Effector memory CD8-positive, alpha-beta T cell (primary cell): ENCODE results near the gene SERPINA4.

Experiments
- ATAC-seq: fragments of 150-1000 bp; cut with Tn5 transposase; replicated peaks from 2 replicates; pipeline ENCODE4 v1.10.0; 2021; ENCODE audit warnings: mild to moderate bottlenecking, moderate library complexity
- DNase-seq, 3 experiments: peaks; one replicate each; pipeline ENCODE4 v3.0.0; 2021
- H3K27ac Mint-ChIP-seq, 2 donors: one replicate each; pipeline ENCODE4 v1.8.0; 2022; ENCODE audit warnings: mild to moderate bottlenecking in 2 of 2, mixed read lengths in 2 of 2, moderate library complexity in 2 of 2
- H3K27me3 Mint-ChIP-seq, 2 donors: one replicate each; pipeline ENCODE4 v1.8.0; 2022; ENCODE audit warnings: mixed read lengths in 2 of 2
- H3K36me3 Mint-ChIP-seq: one replicate; pipeline ENCODE4 v1.8.0; 2022; ENCODE audit warnings: mild to moderate bottlenecking, moderate library complexity, mixed read lengths; ENCODE audit not compliant: insufficient read depth
- H3K4me1 Mint-ChIP-seq, 2 donors: one replicate each; pipeline ENCODE4 v1.8.0; 2022; ENCODE audit warnings: low read depth in 2 of 2, mixed read lengths in 2 of 2
- H3K4me3 Mint-ChIP-seq, 2 donors: one replicate each; pipeline ENCODE4 v1.8.0; 2022; ENCODE audit warnings: mild to moderate bottlenecking in 2 of 2, mixed read lengths in 2 of 2, moderate library complexity in 2 of 2
- H3K9me3 Mint-ChIP-seq, 2 donors: one replicate each; pipeline ENCODE4 v1.8.0; 2022; ENCODE audit warnings: mixed read lengths in 2 of 2

The SERPINA4 gene

DNA sequence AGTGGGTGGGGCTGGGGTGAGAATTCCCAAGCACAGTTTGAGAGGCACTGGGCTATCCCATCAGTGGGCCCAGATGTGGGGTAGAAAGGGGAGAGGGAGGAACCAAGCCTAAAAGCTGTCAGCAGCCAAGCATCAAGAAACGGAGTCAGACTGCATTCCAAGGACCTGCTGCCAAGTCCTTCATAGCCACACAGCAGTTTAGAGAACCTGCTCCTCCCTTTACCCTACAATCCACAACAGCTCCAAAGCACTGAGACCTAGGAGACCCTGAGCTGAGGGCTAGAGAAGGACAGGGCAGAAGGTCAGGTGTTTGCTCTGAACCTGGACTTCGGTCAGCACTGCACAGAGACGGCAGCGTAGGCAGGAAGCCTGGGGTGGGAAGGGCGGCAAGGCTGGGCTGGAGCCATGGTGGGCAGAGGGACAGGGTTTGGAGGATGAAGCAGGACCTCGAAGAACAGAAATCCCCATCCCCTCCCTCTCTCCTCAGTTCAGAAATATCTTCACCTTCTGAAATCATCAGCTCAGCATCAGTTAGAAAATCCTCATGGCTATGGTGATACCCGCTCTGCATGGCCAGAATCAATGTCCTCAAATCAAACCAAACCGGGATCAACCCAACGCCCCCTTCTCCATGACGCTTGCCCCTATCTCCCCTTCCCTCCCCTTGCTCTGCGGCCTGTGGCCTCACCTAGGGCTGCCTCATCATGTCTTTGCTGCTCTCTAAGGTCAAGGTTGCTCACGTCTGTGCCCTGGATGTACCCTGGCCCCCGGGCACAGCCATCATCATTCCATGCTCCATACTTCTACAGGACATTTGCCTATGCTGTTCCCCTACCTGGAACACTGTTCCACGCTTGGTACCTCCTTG lies 12.9 kb upstream of the SERPINA4 start:
- Mint-ChIP-seq H3K36me3 (no peaks in the 10 kb centered on the region), H3K4me3 (no peak overlapping the region), H3K9me3 (peaks cover 0 to 5% of the 10 kb centered on the region in 2 donors), H3K4me1 (peaks cover 0 to 2% of the 10 kb centered on the region in 2 donors), H3K27me3 (peaks cover 37 to 59% of the 10 kb centered on the region in 2 donors), H3K27ac (no peak overlapping the region)
- DNase-seq (no peak), ATAC-seq (no peak)

DNA sequence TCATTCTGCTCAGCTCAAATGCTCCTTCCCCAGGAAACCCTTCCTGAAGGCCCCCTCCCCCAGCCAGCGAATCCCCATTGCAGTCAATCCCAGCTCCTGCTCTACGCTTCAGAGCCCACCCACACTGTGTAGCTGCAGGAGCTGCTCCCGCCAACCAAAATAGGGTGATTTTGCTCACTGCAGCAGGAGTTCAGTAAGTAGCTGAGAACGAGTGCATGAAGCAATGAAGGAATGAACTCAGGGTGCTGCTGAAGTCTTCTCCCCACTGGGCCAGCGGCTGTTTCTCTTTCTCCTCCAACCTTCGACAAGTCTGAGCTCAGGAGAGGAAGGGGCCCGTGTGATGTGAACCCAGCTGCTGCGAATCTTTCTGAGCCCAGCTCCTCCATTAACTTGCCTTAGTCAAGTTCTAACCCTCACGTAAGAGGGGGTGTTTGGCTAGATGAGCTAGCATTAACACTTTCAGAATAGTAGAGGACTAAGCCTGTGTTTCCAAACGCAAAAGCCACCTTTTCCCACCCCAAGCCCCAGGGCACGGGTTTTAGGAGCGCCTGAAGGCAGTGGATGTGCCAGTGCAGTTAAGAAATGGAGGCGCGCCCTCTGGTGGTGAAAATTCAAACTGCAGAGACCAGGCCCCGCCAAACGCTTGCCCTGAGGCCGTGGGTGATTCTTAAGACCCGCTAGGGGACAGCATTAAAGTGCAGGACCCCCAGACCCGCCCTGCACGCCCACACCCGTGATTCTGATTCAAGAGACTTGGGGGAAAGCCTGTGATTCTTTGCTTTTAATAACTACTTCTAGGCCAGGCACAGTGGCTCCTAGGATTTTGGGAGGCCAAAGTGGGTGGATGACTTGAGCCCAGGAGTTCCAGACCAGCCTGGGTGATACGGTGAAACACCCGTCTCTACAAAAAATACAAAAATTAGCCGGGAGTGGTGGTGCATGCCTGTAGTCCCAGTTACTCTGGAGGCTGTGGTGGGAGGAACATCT lies 11.9 kb upstream of the SERPINA4 start:
- peaks cover 41 to 62% of the 10 kb centered on the region in 2 donors for H3K27me3 Mint-ChIP-seq
- no peak overlapping the region for H3K4me3 Mint-ChIP-seq
- no peak for ATAC-seq
- no peak overlapping the region for H3K27ac Mint-ChIP-seq
- DNase-seq = peak; percentile 15 to 32 (median 29)
- peaks cover 0 to 2% of the 10 kb centered on the region in 2 donors for H3K4me1 Mint-ChIP-seq
- no peaks in the 10 kb centered on the region for H3K36me3 Mint-ChIP-seq
- peaks cover 0 to 5% of the 10 kb centered on the region in 2 donors for H3K9me3 Mint-ChIP-seq

DNA sequence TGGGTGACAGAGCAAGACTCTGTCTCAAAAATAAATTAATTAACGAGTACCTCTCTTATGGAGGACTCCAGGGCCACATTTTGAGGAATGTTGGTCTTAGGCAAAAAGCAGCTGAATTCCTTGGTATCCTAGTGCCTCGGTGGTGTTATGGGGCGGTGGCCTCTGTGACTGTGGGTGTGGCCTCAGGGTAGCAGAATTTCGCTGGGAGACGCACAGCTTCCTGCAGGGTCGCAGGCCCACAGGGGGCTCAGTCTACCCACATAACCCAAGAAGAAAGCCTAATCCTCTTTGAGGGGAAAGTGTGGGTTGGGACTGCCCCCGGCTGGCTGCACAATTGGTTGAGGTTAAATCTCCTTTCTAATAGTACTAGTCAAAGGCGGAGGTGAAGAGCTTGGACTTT lies 11.2 kb upstream of the SERPINA4 start:
- Mint-ChIP-seq H3K27ac (no peak overlapping the region), H3K4me3 (no peak overlapping the region), H3K27me3 (peaks cover 42 to 61% of the 10 kb centered on the region in 2 donors), H3K36me3 (no peaks in the 10 kb centered on the region), H3K9me3 (peaks cover 0 to 5% of the 10 kb centered on the region in 2 donors), H3K4me1 (peaks cover 0 to 2% of the 10 kb centered on the region in 2 donors)
- no peak for DNase-seq
- no peak for ATAC-seq

DNA sequence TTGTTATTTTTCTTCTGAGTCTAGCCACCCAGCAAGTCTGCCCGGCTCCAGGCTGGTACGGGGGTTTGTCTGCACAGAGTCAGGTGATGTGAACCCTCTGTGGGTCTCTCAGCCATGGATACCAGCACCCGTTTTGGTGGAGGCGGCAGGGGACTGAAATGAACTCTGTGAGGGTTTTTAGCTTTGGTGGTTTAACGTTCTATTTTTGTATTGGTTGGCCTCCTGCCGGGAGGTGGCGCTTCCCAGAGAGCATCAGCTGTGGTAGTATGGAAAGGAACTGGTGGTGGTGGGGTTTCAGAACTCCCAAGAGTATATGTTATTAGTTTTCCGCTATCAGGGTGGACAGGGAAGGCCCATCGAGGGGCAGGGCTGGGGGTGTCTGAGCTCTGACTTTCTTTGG lies 5.3 kb upstream of the SERPINA4 start:
- Mint-ChIP-seq H3K27ac (no peak overlapping the region), H3K4me3 (no peak overlapping the region), H3K27me3 (peaks cover 59 to 72% of the 10 kb centered on the region in 2 donors), H3K9me3 (peaks cover 4 to 15% of the 10 kb centered on the region in 2 donors), H3K4me1 (no peaks in the 10 kb centered on the region), H3K36me3 (no peaks in the 10 kb centered on the region)
- DNase-seq (no peak), ATAC-seq (no peak)

DNA sequence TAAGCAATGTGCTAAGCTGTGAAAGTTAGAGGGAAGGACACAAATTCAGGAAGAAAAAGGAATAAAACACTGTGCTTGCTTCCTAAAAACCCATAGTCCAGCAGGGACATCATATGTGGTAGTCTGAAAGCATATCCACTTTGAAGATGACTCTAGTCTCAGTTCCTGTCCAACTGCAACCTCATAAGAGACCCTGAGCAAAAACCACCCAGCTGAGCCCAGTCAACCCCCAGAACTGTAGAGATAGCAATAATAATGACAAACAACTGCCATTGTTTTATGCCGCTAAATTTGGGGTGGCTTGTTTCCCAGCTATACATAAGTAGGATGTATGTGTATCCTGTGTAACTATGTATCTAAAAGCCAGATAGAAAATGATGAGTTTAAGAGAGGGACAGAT lies 3.9 kb upstream of the SERPINA4 start:
- ATAC-seq = no peak
- peaks cover 53 to 76% of the 10 kb centered on the region in 2 donors for H3K27me3 Mint-ChIP-seq
- H3K9me3 Mint-ChIP-seq = peaks cover 4 to 15% of the 10 kb centered on the region in 2 donors
- no peak overlapping the region for H3K27ac Mint-ChIP-seq
- H3K4me1 Mint-ChIP-seq = no peaks in the 10 kb centered on the region
- no peak for DNase-seq
- no peaks in the 10 kb centered on the region for H3K36me3 Mint-ChIP-seq
- H3K4me3 Mint-ChIP-seq = no peak overlapping the region

DNA sequence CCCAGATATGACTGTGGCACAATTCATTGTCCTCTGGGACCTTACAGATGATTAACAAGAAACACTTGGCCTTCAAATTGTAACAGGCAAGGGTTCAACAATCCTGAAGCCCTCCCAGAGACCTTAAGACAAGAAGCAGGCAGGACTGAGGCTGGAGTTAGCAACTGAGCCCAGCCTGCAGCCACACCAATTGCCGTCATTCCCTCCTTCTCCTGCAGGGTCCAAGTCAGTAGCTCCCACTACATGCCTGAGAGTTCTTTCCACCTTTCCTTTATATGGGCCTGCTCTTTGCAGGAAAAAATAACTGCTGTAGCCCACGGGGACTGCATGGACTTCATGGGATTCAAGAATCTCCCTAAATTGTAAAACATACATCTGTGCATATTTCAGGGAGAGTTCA lies 2.4 kb upstream of the SERPINA4 start:
- ATAC-seq (no peak), DNase-seq (no peak)
- H3K4me1 Mint-ChIP-seq = no peaks in the 10 kb centered on the region
- no peak overlapping the region for H3K27ac Mint-ChIP-seq
- peaks cover 50 to 71% of the 10 kb centered on the region in 2 donors for H3K27me3 Mint-ChIP-seq
- peaks cover 4 to 15% of the 10 kb centered on the region in 2 donors for H3K9me3 Mint-ChIP-seq
- no peaks in the 10 kb centered on the region for H3K36me3 Mint-ChIP-seq
- H3K4me3 Mint-ChIP-seq = no peak overlapping the region

DNA sequence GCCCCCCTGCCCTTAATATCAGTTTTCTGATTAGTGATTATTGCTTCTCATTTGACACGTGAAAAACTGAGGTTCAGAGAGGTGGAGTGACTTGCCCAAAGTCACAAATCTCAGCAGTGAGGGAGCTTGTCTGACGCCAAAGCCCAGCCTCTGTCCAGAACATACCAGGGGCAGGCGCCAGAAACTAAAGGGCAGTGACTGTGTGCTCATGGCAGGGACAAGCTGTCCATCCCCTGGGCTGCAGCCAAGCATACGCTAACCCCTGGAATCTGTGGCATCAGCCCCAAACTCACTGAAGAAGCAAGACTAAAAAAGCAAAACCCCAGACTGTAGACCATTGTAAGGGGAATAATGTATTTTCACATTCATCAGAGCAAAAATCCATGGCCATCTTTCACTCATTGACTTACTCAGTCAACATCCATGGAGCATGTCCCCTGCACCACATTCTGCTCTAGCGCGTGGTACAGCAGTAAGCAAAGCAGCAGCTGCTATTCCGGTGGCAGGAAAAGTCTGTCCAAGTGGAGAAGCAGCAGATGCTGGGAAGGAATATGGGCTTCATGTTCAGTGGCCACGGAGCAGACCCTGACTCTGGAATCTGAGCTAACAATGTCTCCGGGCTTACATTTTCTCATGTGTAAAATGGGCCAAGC lies 1.5 kb upstream of the SERPINA4 start:
- no peaks in the 10 kb centered on the region for H3K36me3 Mint-ChIP-seq
- H3K4me3 Mint-ChIP-seq = no peak overlapping the region
- H3K4me1 Mint-ChIP-seq = no peaks in the 10 kb centered on the region
- H3K27ac Mint-ChIP-seq = no peak overlapping the region
- ATAC-seq (no peak), DNase-seq (no peak)
- peaks cover 4 to 15% of the 10 kb centered on the region in 2 donors for H3K9me3 Mint-ChIP-seq
- H3K27me3 Mint-ChIP-seq = peaks cover 52 to 72% of the 10 kb centered on the region in 2 donors

DNA sequence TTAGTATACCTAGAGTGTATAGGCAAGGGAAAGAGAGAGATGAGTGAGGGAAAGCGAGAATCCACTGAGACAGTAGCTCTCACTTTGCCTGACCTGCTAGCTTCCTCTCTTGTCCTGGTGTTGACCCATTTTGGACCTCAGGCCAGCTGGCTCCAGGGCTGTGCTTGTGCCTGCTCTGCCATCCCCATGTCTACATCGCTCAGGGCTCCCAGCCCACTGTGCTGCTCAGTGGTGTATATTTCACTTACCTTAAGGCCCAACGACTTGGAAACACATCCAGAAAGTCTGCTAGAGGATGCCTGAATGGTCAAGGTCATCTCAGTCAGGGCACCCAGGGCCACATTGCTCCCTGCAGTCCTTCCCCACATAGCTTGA lies 964 bp upstream of the SERPINA4 start:
- no peaks in the 10 kb centered on the region for H3K36me3 Mint-ChIP-seq
- no peak overlapping the region for H3K27ac Mint-ChIP-seq
- H3K9me3 Mint-ChIP-seq = peaks cover 4 to 15% of the 10 kb centered on the region in 2 donors
- no peak for DNase-seq
- no peaks in the 10 kb centered on the region for H3K4me1 Mint-ChIP-seq
- no peak for ATAC-seq
- H3K27me3 Mint-ChIP-seq = peaks cover 48 to 72% of the 10 kb centered on the region in 2 donors
- H3K4me3 Mint-ChIP-seq = no peak overlapping the region

DNA sequence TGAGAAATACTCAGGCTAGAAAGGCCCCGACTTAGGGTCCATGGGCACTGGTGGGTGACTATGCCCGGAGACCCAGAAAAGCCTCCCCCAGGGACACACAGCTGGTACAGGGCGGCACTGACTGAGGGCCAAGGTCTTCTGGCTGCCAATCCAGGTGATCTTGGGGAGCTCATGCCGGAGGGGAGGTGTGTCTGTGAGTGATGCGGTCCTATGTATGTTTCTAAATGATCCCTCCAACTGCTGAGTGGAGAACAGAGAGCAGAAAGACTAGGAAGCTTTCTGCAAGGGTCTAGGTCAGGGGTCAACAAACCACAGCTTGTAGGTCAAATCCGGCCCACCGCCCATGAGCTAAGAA lies 391 bp downstream of the SERPINA4 start:
- Mint-ChIP-seq H3K9me3 (peaks cover 2 to 5% of the 10 kb centered on the region in 2 donors), H3K4me3 (no peak overlapping the region), H3K36me3 (no peaks in the 10 kb centered on the region), H3K4me1 (no peaks in the 10 kb centered on the region), H3K27ac (no peak overlapping the region), H3K27me3 (peaks cover 40 to 62% of the 10 kb centered on the region in 2 donors)
- ATAC-seq (no peak), DNase-seq (no peak)

DNA sequence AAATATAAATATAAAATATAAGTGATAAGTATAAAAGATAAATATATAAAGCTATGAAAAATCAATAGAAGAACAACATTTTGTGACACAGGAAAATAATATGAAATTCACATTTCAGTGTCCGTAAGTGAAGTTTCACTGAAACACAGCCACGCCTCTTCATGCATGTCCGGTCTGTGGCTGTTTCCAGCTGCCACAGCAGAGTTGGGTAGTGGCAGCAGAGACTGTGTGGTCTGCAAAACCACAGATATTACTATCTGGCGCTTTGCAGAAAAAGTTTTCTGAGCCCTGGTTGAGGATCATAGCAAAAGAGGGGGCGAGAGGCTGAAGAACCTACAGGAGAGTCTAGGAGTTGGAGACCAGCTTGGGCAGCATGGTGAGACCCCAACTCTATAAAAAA lies 780 bp downstream of the SERPINA4 start:
- Mint-ChIP-seq H3K9me3 (peaks cover 1 to 2% of the 10 kb centered on the region in 2 donors), H3K36me3 (no peaks in the 10 kb centered on the region)
- no peak for DNase-seq

DNA sequence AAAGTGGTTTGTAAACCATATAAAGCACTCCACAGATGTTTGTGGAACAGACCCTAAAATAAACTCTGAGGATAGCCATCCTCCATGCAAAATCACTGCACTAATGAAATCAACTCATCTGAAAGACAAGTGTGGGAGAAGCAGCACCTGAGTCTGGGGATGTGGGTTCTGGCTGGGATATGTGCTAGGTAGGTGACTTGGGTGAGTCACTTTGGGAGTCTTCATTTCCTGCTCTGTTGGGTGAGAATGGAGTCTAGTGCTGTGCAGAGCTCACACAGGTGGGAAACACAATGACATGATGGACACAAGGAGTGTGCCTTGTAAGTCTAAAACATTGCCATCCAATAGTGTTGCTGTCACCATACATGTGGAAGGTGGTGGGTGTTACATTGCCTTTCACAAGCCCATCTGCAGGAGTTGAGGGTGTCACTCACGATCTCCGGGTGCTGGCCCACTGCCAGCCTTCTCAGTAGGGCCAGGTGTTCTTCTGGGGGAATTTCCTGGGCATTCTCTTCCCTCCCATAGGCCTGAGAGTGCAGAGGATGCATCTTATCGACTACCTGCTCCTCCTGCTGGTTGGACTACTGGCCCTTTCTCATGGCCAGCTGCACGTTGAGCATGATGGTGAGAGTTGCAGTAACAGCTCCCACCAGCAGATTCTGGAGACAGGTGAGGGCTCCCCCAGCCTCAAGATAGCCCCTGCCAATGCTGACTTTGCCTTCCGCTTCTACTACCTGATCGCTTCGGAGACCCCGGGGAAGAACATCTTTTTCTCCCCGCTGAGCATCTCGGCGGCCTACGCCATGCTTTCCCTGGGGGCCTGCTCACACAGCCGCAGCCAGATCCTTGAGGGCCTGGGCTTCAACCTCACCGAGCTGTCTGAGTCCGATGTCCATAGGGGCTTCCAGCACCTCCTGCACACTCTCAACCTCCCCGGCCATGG lies 2.0 kb downstream of the SERPINA4 start:
- Mint-ChIP-seq H3K4me3 (no peak overlapping the region), H3K9me3 (peaks cover 0 to 2% of the 10 kb centered on the region in 2 donors), H3K36me3 (no peaks in the 10 kb centered on the region), H3K4me1 (no peaks in the 10 kb centered on the region), H3K27me3 (peaks cover 35 to 51% of the 10 kb centered on the region in 2 donors), H3K27ac (no peak overlapping the region)
- DNase-seq (no peak), ATAC-seq (no peak)

More for the DNA sequence above, 780 bp downstream of the SERPINA4 start:
- H3K4me1 Mint-ChIP-seq = no peaks in the 10 kb centered on the region
- H3K27me3 Mint-ChIP-seq = peaks cover 40 to 58% of the 10 kb centered on the region in 2 donors
- H3K4me3 Mint-ChIP-seq = no peak overlapping the region
- H3K27ac Mint-ChIP-seq = no peak overlapping the region
- no peak for ATAC-seq

DNA sequence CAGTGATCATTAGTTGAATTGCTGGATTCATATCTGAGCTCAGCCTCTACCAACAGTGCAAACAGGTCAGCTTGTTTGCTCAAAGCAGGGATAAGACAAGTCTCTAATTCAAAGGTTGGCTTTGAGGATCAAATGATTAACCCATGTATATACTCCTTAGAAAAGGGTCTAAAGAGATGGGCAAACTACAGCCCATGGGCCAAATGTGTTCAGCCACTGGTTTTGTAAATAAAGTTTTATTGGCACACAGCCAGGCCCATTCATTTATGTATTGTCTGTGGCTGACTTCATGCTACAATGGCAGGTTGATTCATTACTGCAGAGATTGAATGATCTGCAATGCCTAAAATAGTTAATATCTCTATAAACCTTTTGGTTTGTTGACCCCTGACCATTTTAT lies 3.1 kb downstream of the SERPINA4 start:
- Mint-ChIP-seq H3K36me3 (no peaks in the 10 kb centered on the region), H3K27ac (no peak overlapping the region), H3K4me1 (no peaks in the 10 kb centered on the region), H3K4me3 (no peak overlapping the region), H3K9me3 (peaks cover 0 to 2% of the 10 kb centered on the region in 2 donors), H3K27me3 (peaks cover 25 to 39% of the 10 kb centered on the region in 2 donors)
- DNase-seq = no peak
- ATAC-seq = no peak
